22Rv1 (cell line): ENCODE measurements around the gene DMWD.

Experiments used
- CTCF ChIP-seq: fragments of 450-650 bp; IDR thresholded peaks from 2 replicates; pipeline ENCODE4 v1.5.1; 2017; ENCODE audit warnings: mild to moderate bottlenecking
- ZFX ChIP-seq: fragments of 450-650 bp; IDR thresholded peaks from 2 replicates; pipeline ENCODE4 v1.6.1; 2017; ENCODE audit warnings: antibody characterized with exemption, borderline replicate concordance

- TF ChIP-seq CTCF, result peak; percentile 92
- TF ChIP-seq ZFX, result no peak
These were observed 22.2 kb downstream of the DMWD start for GRCh38 chr19:45770192-45771101.
